Measurements from ENCODE around the gene AFAP1L1.
A peak's percentile ranks its signal among the peaks of the same experiment; 100 is the strongest.

AFAP1L1 gene

DNA sequence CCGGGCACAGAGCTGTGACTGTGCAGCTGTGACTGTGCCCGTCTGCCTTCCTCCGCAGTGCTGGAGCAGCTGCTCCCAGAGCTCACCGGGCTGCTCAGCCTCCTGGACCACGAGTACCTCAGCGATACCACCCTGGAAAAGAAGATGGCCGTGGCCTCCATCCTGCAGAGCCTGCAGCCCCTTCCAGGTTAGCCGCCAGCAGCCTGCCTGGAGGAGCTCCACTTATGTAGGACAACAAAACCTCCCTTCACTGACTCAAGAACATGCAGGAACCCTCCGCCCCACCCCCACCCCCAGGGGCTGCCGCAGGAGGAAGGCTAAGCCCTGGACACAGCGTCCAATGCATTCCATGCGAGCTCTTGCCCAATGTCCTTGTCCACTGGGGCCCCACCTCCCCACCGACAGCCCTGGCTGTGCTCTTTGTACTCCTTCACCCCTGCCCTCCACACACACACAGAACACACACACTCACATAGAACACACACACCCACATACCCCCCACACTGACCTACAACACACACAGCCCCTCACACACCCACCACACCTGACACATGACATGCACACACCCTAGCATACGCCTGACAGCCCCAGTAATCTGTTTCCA lies 27.9 kb downstream of the AFAP1L1 start:
- peaks cover 97% of the 10 kb centered on the region for H3K4me1 ChIP-seq
- H3K4me3 ChIP-seq, result no peak overlapping the region; the same call in 1 of the 2 replicates
- no peak overlapping the region for H3K9ac ChIP-seq
- no peak for TF ChIP-seq Cebpa-rat (IDR thresholded peaks at IDR 0.05)
- H3K27ac ChIP-seq, result peak overlapping the region; percentile 68
- H3K27me3 ChIP-seq, result no peaks in the 10 kb centered on the region
- no peaks in the 10 kb centered on the region for H3K36me3 ChIP-seq
- no peaks in the 10 kb centered on the region for H4K20me1 ChIP-seq
- H3K4me2 ChIP-seq, result peak overlapping the region; percentile 74
- no peaks in the 10 kb centered on the region for H3K9me3 ChIP-seq

- no peaks in the 10 kb centered on the region for H4K20me1 ChIP-seq
- H3K4me2 ChIP-seq, result peak overlapping the region; percentile 74
- H3K27ac ChIP-seq, result no peak overlapping the region
- no peak for TF ChIP-seq Cebpa-rat (IDR thresholded peaks at IDR 0.05)
- H3K27me3 ChIP-seq, result no peaks in the 10 kb centered on the region
- H3K36me3 ChIP-seq, result no peaks in the 10 kb centered on the region
- no peaks in the 10 kb centered on the region for H3K9me3 ChIP-seq
- no peak overlapping the region for H3K4me3 ChIP-seq
- H3K9ac ChIP-seq, result no peak overlapping the region
- peaks cover 97% of the 10 kb centered on the region for H3K4me1 ChIP-seq
These were observed 28.8 kb downstream of the AFAP1L1 start for GRCh38 chr5:149300441-149300840.

DNA sequence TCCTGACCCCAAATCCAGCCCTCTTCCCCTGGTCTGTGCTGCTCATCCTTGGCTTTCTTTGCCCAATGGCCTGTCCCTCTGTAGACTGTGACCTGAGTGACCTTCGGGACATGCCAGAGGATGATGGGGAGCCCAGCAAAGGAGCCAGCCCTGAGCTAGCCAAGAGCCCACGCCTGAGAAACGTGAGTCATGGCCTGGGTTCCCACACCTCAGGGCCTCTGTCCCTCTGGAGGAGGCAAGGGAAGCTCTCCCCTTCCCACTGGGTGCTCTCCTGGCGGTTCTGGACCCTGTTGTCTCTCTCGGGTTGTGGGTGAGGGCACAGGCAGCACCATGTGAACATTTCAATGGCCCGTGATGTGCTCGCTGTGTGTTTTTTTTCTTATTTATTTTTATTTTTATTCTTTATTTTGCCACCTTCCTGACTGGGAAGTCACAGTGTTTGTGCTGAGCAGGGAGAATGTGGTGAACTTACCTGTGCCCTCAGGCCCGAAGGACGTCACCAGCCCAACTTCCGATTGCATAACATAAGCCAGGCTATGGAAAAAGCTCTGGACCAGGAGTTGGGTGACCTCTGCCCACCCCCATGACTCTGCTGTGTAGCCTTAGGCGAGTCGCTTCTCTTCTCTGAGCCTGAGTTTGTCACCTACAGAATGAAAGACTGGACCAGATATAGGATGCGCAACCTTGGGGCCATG lies 29.5 kb downstream of the AFAP1L1 start:
- H3K4me3 ChIP-seq, result no peak overlapping the region
- no peak overlapping the region for H3K9ac ChIP-seq
- peaks cover 94% of the 10 kb centered on the region for H3K4me1 ChIP-seq

DNA sequence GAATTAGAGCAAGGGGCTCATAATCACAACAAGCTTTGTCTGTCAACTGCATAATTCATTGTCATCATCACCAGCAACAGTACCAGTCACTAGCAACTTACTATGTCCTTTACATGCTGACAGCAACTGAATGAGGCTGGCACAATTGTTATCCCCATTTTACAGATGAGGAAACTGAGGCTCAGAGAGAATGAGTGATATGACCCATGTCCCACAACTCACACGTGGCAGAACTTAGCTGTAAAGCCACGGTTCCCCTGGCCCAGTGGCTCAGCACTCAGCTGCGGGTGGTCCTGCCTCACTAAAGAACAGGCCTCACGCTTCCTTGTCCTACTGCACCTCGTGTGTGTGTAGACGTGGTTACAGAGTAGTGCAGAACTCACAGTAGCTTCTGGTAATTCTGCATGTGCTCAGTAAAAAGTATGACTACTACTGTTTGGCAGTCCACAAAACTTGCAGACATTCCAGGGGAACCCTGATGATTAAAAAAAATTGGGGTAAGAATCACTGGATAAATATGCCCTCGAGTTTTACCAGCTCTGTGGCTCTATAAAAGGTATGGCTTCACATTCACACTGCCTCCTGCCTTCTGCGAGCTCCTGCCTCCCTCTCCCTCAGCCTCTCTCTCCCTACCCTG lies 30.2 kb downstream of the AFAP1L1 start:
- H3K4me1 ChIP-seq, result peaks cover 88% of the 10 kb centered on the region
- H3K36me3 ChIP-seq, result no peaks in the 10 kb centered on the region
- H3K4me2 ChIP-seq, result peak overlapping the region; percentile 74
- no peak for TF ChIP-seq Cebpa-rat (IDR thresholded peaks at IDR 0.05)
- no peaks in the 10 kb centered on the region for H4K20me1 ChIP-seq
- no peak overlapping the region; the same call in 1 of the 2 replicates for H3K9ac ChIP-seq
- no peak overlapping the region for H3K4me3 ChIP-seq
- H3K27me3 ChIP-seq, result no peaks in the 10 kb centered on the region
- no peaks in the 10 kb centered on the region for H3K9me3 ChIP-seq
- H3K27ac ChIP-seq, result peak overlapping the region; percentile 59

More for the DNA sequence above, 29.5 kb downstream of the AFAP1L1 start:
- Histone ChIP-seq H4K20me1 (no peaks in the 10 kb centered on the region), H3K4me2 (peak overlapping the region; percentile 74), H3K9me3 (no peaks in the 10 kb centered on the region), H3K27ac (peak overlapping the region; percentile 21; the same call in 1 of the 2 replicates), H3K36me3 (no peaks in the 10 kb centered on the region), H3K27me3 (no peaks in the 10 kb centered on the region)
- no peak for TF ChIP-seq Cebpa-rat (IDR thresholded peaks at IDR 0.05)

DNA sequence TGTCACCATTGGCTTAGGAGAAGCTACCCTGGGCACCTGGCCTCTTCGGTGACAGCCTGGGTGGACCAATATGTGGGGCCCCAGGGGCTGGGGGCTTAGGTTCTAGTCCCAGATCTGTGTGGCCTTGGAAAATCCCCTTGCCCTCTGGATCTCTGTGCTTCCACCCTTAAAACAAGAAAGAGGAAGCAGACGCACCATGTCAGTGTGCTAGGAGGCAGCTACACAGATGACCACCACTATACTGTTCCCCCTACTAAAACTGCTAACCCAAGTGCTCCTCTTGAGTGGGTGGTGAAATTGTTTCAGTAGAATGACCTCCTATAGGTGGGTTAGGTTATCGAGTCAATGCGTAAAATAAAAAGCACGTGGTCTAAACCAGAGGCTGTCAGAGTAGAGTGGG lies 31.0 kb downstream of the AFAP1L1 start:
- Histone ChIP-seq H3K4me2 (peak overlapping the region; percentile 74), H3K4me1 (peaks cover 80% of the 10 kb centered on the region), H3K27me3 (no peaks in the 10 kb centered on the region), H3K27ac (peak overlapping the region; percentile 59), H3K4me3 (no peak overlapping the region), H3K36me3 (no peaks in the 10 kb centered on the region), H3K9ac (peak overlapping the region; percentile 11; the same call in 1 of the 2 replicates), H3K9me3 (no peaks in the 10 kb centered on the region), H4K20me1 (no peaks in the 10 kb centered on the region)
- no peak for TF ChIP-seq Cebpa-rat (IDR thresholded peaks at IDR 0.05)

- H3K9ac ChIP-seq, result no peak overlapping the region
- no peak overlapping the region for H3K27ac ChIP-seq
- TF ChIP-seq Cebpa-rat (IDR thresholded peaks at IDR 0.05), result no peak
- H3K27me3 ChIP-seq, result no peaks in the 10 kb centered on the region
- H4K20me1 ChIP-seq, result no peaks in the 10 kb centered on the region
- no peak overlapping the region for H3K4me3 ChIP-seq
- peaks cover 74% of the 10 kb centered on the region for H3K4me1 ChIP-seq
- H3K4me2 ChIP-seq, result no peak overlapping the region
- H3K36me3 ChIP-seq, result no peaks in the 10 kb centered on the region
- no peaks in the 10 kb centered on the region for H3K9me3 ChIP-seq
These were observed 31.6 kb downstream of the AFAP1L1 start for GRCh38 chr5:149303210-149303609.

- TF ChIP-seq Cebpa-rat (IDR thresholded peaks at IDR 0.05), result no peak
- peaks cover 71% of the 10 kb centered on the region for H3K4me1 ChIP-seq
- peak overlapping the region; percentile 55 for H3K4me2 ChIP-seq
- H3K9me3 ChIP-seq, result no peaks in the 10 kb centered on the region
- H3K27ac ChIP-seq, result peak overlapping the region; percentile 52; the same call in 1 of the 2 replicates
- H3K36me3 ChIP-seq, result no peaks in the 10 kb centered on the region
- H3K27me3 ChIP-seq, result no peaks in the 10 kb centered on the region
- H4K20me1 ChIP-seq, result no peaks in the 10 kb centered on the region
- H3K4me3 ChIP-seq, result no peak overlapping the region
- H3K9ac ChIP-seq, result peak overlapping the region; percentile 12; the same call in 1 of the 2 replicates
These were observed 32.8 kb downstream of the AFAP1L1 start for GRCh38 chr5:149304195-149305078.

GRCh38 chr5:149309354-149309753 lies 37.7 kb downstream of the AFAP1L1 start:
- Histone ChIP-seq H3K9me3 (no peaks in the 10 kb centered on the region), H3K27ac (peak overlapping the region; percentile 63), H3K36me3 (no peaks in the 10 kb centered on the region), H3K27me3 (no peaks in the 10 kb centered on the region), H3K4me3 (no peak overlapping the region), H3K4me2 (peak overlapping the region; percentile 74), H3K9ac (no peak overlapping the region), H4K20me1 (no peaks in the 10 kb centered on the region), H3K4me1 (peaks cover 66% of the 10 kb centered on the region)
- TF ChIP-seq Cebpa-rat (IDR thresholded peaks at IDR 0.05), result no peak

DNA sequence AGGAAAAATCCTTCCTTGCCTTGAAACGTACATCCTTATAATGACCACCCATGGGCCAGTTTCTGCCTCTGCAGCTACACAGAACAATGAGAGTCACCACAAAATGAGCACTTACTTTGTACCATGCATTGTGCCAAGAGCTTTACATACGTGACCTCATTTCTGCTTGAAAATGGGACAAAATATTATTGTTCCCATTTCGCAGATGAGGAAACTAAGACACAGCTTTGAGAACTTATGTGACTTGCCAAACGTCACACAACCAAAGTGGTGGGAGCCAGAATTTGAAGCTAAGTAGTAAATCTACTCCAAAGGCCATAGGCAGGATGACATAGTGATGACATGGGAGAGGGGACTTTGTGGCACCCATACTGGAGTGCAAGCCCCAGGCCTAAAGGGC lies 38.8 kb downstream of the AFAP1L1 start:
- Histone ChIP-seq H3K4me2 (peak overlapping the region; percentile 74), H3K4me1 (peaks cover 54% of the 10 kb centered on the region), H3K27me3 (no peaks in the 10 kb centered on the region), H4K20me1 (no peaks in the 10 kb centered on the region), H3K9me3 (no peaks in the 10 kb centered on the region), H3K9ac (no peak overlapping the region; the same call in 1 of the 2 replicates), H3K36me3 (no peaks in the 10 kb centered on the region), H3K27ac (no peak overlapping the region), H3K4me3 (no peak overlapping the region)
- no peak for TF ChIP-seq Cebpa-rat (IDR thresholded peaks at IDR 0.05)

Data from BLaER1 (cell line).